Smooth muscle cell (in vitro differentiated cells): Measurements from ENCODE around the gene PHF23. TPM values are rescaled to one million over a fixed set of nuclear protein-coding genes. Genes with fewer than 3 reads are reported as not detected.

ENCODE experiments used
- DNase-seq: peaks from one replicate; lab custom pipeline; 2025; ENCODE audit not compliant: unreplicated experiment; lab: John Stamatoyannopoulos, UW
- H2AFZ ChIP-seq: fragments of 200-600 bp; sonication (generic); 2 replicates; pipeline ENCODE4 v1.6.0; 2016; ENCODE audit warnings: antibody characterized with exemption, low read depth, mild to moderate bottlenecking
- H3F3A ChIP-seq: fragments of 200-600 bp; sonication (generic); 2 replicates; pipeline ENCODE4 v1.6.0; 2017; ENCODE audit warnings: antibody characterized with exemption, low read depth
- H3K27ac ChIP-seq: fragments of 200-600 bp; sonication (generic); 2 replicates; pipeline ENCODE4 v1.5.1; 2016; ENCODE audit warnings: low read depth, mild to moderate bottlenecking
- H3K27me3 ChIP-seq: fragments of 200-600 bp; sonication (generic); 2 replicates; pipeline ENCODE4 v1.6.1; 2016; ENCODE audit warnings: low read depth, mild to moderate bottlenecking
- H3K36me3 ChIP-seq: fragments of 200-600 bp; sonication (generic); 2 replicates; pipeline ENCODE4 v1.5.1; 2016; ENCODE audit warnings: low read depth
- H3K4me1 ChIP-seq: fragments of 200-600 bp; sonication (generic); 2 replicates; pipeline ENCODE4 v1.5.1; 2016; ENCODE audit warnings: low read depth
- H3K4me2 ChIP-seq: fragments of 200-600 bp; sonication (generic); 2 replicates; pipeline ENCODE4 v1.6.0; 2016; ENCODE audit warnings: mild to moderate bottlenecking
- H3K4me3 ChIP-seq: fragments of 200-600 bp; sonication (generic); 2 replicates; pipeline ENCODE4 v1.5.1; 2016; ENCODE audit warnings: mild to moderate bottlenecking
- H3K79me2 ChIP-seq: fragments of 200-600 bp; sonication (generic); 2 replicates; pipeline ENCODE4 v1.6.0; 2016; ENCODE audit warnings: low read depth, mild to moderate bottlenecking
- H3K9ac ChIP-seq: fragments of 200-600 bp; sonication (generic); 2 replicates; pipeline ENCODE4 v1.6.0; 2016; ENCODE audit warnings: low read depth
- H3K9me3 ChIP-seq: fragments of 200-600 bp; sonication (generic); replicated peaks from 2 replicates; pipeline ENCODE4 v1.5.1; 2016; ENCODE audit warnings: low read depth
- H4K20me1 ChIP-seq: fragments of 200-600 bp; sonication (generic); 2 replicates; pipeline ENCODE4 v1.6.0; 2016; ENCODE audit warnings: low read depth
- WGBS: methylation state at CpG from one replicate; pipeline ENCODE4 v1.1.7; 2016; ENCODE audit warnings: low lambda C conversion rate; 5-methylcytosine and 5-hydroxymethylcytosine counted together
- polyA plus RNA-seq: library from polyadenylated mRNA; unstranded; fragments of >200 nt; fragmentation: Nextera tagmentation; extraction: Ambion mirVana; gene quantifications from 2 replicates; pipeline ENCODE4 v1.2.1, GENCODE V29; 2016
- total RNA-seq: library from RNA; depleted of rRNA; stranded (reverse); fragments of >200 nt; gene quantifications from 2 replicates; pipeline ENCODE4 v1.2.3, GENCODE V29; 2014
- TF ChIP-seq, protein P1 (sequence below): fragments of 200-600 bp; sonication (generic); IDR thresholded peaks from 2 replicates; pipeline ENCODE4 v1.5.1; 2017; ENCODE audit warnings: borderline replicate concordance, mild to moderate bottlenecking, antibody characterized with exemption; ENCODE audit not compliant: insufficient read depth, poor library complexity, severe bottlenecking

The PHF23 gene
- total and polyA plus RNA-seq, 2 experiments from 2014 or later: 33.8 to 48.5 TPM

DNA sequence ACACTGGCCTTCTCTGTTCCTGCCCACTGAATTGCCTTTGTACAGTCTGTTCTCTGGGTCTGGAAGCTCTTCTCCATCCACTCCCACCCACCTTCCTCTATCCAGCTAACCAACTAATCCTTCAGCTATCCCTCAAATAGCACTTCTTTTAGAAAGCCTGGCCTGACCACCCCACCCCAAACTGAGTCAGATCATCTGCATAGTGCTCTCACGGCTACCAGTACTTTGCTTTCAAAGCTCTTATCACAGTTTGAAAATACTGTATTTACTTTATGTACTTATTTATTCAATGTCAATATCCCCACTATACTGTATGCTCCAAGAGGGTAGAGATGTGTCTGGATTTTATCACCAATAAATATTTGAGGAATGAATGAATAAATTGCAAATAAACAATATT, 27.5 kb upstream of the PHF23 start:
- Histone ChIP-seq H3K36me3 (no peaks in the 10 kb centered on the region), H3K27ac (peak overlapping the region; percentile 37), H2AFZ (no peak overlapping the region), H3K27me3 (peaks cover 18% of the 10 kb centered on the region), H3K4me3 (no peak overlapping the region), H3K9me3 (no peaks in the 10 kb centered on the region), H3F3A (peaks cover 11% of the 10 kb centered on the region), H3K4me2 (no peak overlapping the region), H3K79me2 (no peaks in the 10 kb centered on the region), H3K4me1 (peaks cover 5% of the 10 kb centered on the region), H4K20me1 (no peaks in the 10 kb centered on the region), H3K9ac (no peak overlapping the region)
- WGBS: 15% methylated on average over 1 of the region's 1 CpG
- no peak for DNase-seq
- TF ChIP-seq, protein P1, sequence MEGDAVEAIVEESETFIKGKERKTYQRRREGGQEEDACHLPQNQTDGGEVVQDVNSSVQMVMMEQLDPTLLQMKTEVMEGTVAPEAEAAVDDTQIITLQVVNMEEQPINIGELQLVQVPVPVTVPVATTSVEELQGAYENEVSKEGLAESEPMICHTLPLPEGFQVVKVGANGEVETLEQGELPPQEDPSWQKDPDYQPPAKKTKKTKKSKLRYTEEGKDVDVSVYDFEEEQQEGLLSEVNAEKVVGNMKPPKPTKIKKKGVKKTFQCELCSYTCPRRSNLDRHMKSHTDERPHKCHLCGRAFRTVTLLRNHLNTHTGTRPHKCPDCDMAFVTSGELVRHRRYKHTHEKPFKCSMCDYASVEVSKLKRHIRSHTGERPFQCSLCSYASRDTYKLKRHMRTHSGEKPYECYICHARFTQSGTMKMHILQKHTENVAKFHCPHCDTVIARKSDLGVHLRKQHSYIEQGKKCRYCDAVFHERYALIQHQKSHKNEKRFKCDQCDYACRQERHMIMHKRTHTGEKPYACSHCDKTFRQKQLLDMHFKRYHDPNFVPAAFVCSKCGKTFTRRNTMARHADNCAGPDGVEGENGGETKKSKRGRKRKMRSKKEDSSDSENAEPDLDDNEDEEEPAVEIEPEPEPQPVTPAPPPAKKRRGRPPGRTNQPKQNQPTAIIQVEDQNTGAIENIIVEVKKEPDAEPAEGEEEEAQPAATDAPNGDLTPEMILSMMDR: no peak

DNA sequence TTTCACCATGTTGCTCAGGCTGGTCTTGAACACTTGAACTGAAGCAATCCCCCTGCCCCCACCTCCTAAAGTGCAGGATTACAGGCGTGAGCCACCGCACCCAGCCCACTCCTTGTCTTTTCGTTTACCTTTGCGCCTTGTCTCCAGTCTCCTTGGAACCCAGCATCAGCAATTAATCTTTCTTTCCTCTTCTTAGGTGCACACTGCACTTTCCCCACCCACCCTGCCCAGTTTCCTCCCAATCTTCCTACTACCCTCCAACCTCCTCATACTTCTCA, 24.5 kb upstream of the PHF23 start:
- H3K27ac ChIP-seq: no peak overlapping the region
- peaks cover 12% of the 10 kb centered on the region for H3F3A ChIP-seq
- no peak for DNase-seq
- no peaks in the 10 kb centered on the region for H3K36me3 ChIP-seq
- H2AFZ ChIP-seq: no peak overlapping the region
- peaks cover 5% of the 10 kb centered on the region for H3K4me1 ChIP-seq
- no peak overlapping the region for H3K9ac ChIP-seq
- 62% methylated on average over 4 of the region's 4 CpGs for WGBS
- H3K4me2 ChIP-seq: peak overlapping the region; percentile 87
- peak overlapping the region; percentile 59 for H3K4me3 ChIP-seq
- no peaks in the 10 kb centered on the region for H4K20me1 ChIP-seq
- no peaks in the 10 kb centered on the region for H3K79me2 ChIP-seq
- H3K27me3 ChIP-seq: peaks cover 31% of the 10 kb centered on the region
- TF ChIP-seq, protein P1: no peak
- no peaks in the 10 kb centered on the region for H3K9me3 ChIP-seq

DNA sequence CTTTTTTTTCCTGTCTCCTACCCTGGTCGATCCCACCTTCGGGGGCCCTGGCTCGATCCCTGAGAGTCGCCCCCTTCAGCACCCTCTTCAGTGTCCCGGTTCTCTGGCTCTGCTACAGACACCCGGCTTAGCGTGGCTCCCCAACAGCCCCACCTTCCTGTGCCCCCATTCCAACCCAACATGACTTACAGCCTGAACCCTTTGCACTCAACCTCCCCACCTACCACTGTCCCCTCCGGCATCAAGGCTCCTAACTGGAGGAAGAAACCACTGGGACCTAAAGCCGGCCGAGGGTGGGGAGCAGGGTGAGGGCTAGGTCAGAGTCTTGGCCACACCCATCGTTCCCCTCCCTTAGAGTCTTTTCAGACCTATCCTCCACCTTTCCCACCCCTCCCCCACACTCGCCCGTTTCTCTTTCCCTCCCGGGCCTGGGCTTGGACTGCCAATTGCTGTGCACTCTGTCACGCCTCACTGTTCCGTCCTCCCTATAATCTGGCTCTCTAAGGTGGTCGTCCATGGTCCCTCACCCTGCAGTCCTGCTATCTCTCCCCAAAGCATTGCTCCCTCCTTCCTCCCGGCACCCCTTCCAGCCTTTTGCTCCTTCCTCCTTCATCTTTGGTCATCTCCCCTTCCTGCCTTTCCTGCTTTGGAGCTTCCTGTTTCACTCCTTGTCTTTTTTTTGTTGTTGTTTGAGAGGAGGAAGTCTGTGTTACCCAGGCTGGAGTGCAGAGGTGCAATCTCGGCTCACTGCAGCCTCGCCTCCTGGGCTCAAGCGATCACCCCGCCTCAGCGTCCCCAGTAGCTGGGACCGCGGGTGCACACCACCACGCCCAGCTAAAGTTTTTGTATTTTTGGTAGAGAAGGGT, 23.9 kb upstream of the PHF23 start:
- peaks cover 15% of the 10 kb centered on the region for H3F3A ChIP-seq
- no peaks in the 10 kb centered on the region for H3K36me3 ChIP-seq
- H3K79me2 ChIP-seq: no peaks in the 10 kb centered on the region
- H3K27me3 ChIP-seq: peaks cover 31% of the 10 kb centered on the region
- H3K27ac ChIP-seq: peak overlapping the region; percentile 24
- no peak overlapping the region for H3K9ac ChIP-seq
- no peaks in the 10 kb centered on the region for H4K20me1 ChIP-seq
- TF ChIP-seq, protein P1: no peak
- H3K4me2 ChIP-seq: peak overlapping the region; percentile 87
- H3K9me3 ChIP-seq: no peaks in the 10 kb centered on the region
- H3K4me3 ChIP-seq: peak overlapping the region; percentile 59
- no peak for DNase-seq
- WGBS: 13% methylated on average over 26 of the region's 26 CpGs
- peaks cover 5% of the 10 kb centered on the region for H3K4me1 ChIP-seq
- no peak overlapping the region for H2AFZ ChIP-seq
